ENCODE measurements around the gene ZC2HC1B.

DNA sequence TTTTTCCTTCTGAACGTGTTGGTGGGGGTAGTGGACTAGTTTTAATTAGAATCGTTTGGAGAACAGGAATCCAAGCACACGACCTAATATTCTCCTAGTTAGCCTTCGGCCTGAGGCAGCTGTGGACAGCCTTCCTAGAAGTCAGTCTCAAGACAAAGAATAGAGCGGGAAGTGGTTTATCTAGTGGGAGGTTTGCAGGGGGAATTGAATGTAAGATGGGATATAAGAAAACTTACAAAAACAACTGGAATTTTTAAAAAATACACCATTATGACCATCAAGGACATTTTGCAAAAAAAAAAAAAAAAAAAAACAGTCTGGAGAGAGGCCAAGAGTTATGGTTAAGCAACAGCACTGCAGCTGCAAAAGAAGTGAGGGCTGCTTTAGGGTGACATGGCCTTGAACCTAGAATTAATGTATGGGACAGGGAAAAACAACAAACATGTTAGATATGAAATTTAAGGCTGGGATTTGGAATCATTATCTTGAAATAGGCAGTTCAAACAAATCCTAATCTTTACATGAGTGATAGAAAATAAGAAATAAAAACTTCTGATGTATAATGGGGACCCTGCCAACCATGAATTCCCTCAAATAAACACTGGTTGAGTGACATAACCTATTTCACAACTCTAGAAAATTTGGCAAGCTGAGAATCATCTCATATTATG lies 103.6 kb downstream of the ZC2HC1B start:
- TF ChIP-seq, protein P1, sequence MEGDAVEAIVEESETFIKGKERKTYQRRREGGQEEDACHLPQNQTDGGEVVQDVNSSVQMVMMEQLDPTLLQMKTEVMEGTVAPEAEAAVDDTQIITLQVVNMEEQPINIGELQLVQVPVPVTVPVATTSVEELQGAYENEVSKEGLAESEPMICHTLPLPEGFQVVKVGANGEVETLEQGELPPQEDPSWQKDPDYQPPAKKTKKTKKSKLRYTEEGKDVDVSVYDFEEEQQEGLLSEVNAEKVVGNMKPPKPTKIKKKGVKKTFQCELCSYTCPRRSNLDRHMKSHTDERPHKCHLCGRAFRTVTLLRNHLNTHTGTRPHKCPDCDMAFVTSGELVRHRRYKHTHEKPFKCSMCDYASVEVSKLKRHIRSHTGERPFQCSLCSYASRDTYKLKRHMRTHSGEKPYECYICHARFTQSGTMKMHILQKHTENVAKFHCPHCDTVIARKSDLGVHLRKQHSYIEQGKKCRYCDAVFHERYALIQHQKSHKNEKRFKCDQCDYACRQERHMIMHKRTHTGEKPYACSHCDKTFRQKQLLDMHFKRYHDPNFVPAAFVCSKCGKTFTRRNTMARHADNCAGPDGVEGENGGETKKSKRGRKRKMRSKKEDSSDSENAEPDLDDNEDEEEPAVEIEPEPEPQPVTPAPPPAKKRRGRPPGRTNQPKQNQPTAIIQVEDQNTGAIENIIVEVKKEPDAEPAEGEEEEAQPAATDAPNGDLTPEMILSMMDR (conservative IDR thresholded peaks at IDR 0.05 in 1 of 2, IDR thresholded peaks at IDR 0.05 in 1 of 2; ENCODE audit: low read depth in 1 of 2, low read length in 2 of 2), result no peak
- TF ChIP-seq EZH2 (IDR thresholded peaks at IDR 0.05; ENCODE audit: low read length, missing control alignments), result no peak
